Measurements from ENCODE around the gene MAPRE2.
"Not testable (repeated sequence)": the region's sequence is repeated elsewhere in the genome, so short reads cannot be mapped to it uniquely, and the experiment has no call there.

Gene MAPRE2

GRCh38 chr18:35153609-35154272 is 112.5 kb downstream of the MAPRE2 start:
- DNase-seq (ENCODE audit: low read depth in 2 of 2) = no peak

- DNase-seq (ENCODE audit: low read depth in 2 of 2) = no peak
Measured at GRCh38 chr18:35155398-35156117, 114.3 kb downstream of the MAPRE2 start.

DNA sequence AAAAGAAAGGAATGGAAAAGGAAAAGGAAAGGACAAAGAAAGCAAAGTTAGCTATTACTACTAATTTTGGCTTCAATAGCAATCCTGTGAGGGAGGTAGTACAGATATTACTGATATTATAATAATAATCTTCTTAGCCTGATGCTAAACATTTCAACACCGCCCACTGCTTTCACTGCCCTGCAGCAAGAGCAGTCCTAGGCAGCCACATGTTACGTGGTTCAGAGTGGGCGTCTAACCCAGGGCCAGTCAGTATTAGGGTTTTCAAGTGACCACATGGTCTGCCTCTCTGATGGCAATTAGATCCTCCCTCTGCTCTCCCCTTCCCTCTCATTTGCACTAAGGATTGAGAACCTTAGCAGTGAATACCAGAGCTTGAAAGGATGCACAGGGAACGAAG is 116.0 kb downstream of the MAPRE2 start:
- no peak for DNase-seq (ENCODE audit: low read depth in 2 of 2)

- DNase-seq (ENCODE audit: low read depth in 2 of 2) = no peak
Measured at GRCh38 chr18:35158728-35159450, 117.7 kb downstream of the MAPRE2 start.

DNA sequence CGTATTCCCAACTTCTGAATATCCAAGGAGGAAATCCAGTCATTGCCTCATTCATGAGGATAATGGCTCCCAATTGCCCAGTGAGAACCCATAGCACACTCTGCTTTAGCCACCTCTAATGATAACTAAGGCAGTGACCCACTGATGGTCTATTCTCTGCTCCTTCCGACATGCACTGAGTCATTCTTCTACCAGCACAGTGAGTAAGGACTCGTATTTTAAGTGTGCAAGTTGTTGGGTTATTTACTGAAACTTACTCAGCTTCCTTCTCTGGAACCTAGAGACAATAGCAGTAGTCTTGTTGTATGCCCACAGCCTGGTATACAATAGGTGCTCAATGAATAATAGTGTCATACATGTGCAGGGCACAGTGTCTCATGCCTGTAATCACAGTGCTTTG is 118.6 kb downstream of the MAPRE2 start:
- DNase-seq (ENCODE audit: low read depth in 2 of 2) = no peak

GRCh38 chr18:35161485-35161884 is 120.3 kb downstream of the MAPRE2 start:
- no peak for DNase-seq (ENCODE audit: low read depth in 2 of 2)

GRCh38 chr18:35161934-35162333 is 120.7 kb downstream of the MAPRE2 start:
- no peak for DNase-seq (ENCODE audit: low read depth in 2 of 2)

DNA sequence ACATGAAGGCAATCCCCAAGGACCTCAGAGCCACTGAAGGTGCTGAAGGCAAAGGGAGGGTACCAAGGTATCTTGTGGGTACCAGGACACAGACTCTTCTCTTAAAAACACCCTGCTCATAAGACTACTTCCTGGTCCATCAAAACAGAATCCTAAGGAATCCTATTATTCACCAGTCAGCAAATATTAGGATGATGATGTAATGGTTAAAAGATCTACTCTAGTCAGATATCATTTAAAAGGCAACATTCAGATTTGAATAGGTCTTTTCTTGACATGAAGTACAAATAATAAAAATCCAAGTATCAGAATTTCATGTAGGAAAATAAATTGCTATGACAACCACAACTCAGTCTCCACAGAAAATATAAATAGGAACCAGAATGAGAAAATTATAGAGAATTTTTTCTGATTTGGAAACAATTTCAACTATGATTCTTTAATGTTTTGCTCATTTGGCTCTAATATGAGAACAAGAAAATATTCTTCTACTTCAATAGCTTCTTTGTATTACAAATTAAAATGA is 121.9 kb downstream of the MAPRE2 start:
- no peak for DNase-seq (ENCODE audit: low read depth in 2 of 2)

- no peak for DNase-seq (ENCODE audit: low read depth in 2 of 2)
Measured at GRCh38 chr18:35163721-35164120, 122.5 kb downstream of the MAPRE2 start.

DNA sequence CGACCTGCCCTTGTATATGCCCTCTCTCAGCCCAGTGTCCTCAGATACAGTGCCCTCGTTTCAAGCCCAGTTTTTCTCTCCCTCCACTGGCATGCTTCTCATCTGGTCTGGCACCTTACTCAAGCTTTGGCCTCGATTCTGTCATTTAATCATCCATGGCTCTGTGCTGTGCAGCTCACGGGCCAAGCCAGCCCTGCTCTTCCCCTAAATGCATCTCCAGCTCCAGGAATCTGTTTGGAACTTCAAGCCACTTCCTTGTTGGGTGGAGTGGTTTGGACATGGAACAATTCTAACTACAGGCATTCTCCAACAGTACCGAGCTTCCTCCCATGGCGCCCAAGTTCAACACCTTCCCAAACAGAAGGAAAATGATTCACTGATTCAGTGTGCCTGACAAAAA is 122.9 kb downstream of the MAPRE2 start:
- no peak for DNase-seq (ENCODE audit: low read depth in 2 of 2)

- DNase-seq (ENCODE audit: low read depth in 2 of 2) = no peak
Measured at GRCh38 chr18:35167332-35167731, 126.1 kb downstream of the MAPRE2 start.

- peak in 1 of 2 experiments; percentile 7 for DNase-seq (ENCODE audit: low read depth in 2 of 2)
Measured at GRCh38 chr18:35167857-35168256, 126.6 kb downstream of the MAPRE2 start.

- not testable (repeated sequence) for DNase-seq (ENCODE audit: low read depth in 2 of 2)
Measured at GRCh38 chr18:35170323-35170722, 129.1 kb downstream of the MAPRE2 start.

- no peak for DNase-seq (ENCODE audit: low read depth in 2 of 2)
Measured at GRCh38 chr18:35171315-35171987, 130.2 kb downstream of the MAPRE2 start.

GRCh38 chr18:35172009-35172408 is 130.8 kb downstream of the MAPRE2 start:
- no peak for DNase-seq (ENCODE audit: low read depth in 2 of 2)

GRCh38 chr18:35172451-35173035 is 131.3 kb downstream of the MAPRE2 start:
- no peak for DNase-seq (ENCODE audit: low read depth in 2 of 2)

GRCh38 chr18:35174093-35174731 is 133.0 kb downstream of the MAPRE2 start:
- no peak for DNase-seq (ENCODE audit: low read depth in 2 of 2)

DNA sequence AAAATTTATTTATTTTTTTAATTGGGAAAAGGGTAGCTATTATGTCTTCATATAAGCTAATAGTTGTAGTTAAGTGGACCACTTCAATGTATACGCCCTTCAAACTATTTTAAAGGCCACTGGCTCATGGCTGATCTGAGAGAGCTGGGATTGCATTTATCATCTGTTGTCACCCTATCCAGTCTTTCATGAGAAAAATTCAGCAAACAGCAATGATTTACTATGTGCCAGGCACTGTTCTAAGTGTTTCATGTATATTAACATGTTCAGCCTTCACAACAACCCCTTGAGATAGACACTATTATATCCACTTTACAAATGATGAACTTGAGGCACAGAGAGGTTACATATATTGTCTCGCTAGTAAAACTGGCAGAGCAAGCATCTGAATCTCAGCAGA is 133.5 kb downstream of the MAPRE2 start:
- no peak for DNase-seq (ENCODE audit: low read depth in 2 of 2)

GRCh38 chr18:35176925-35177324 is 135.7 kb downstream of the MAPRE2 start:
- DNase-seq (ENCODE audit: low read depth in 2 of 2) = no peak

- DNase-seq (ENCODE audit: low read depth in 2 of 2) = no peak
Measured at GRCh38 chr18:35178260-35178659, 137.0 kb downstream of the MAPRE2 start.

DNA sequence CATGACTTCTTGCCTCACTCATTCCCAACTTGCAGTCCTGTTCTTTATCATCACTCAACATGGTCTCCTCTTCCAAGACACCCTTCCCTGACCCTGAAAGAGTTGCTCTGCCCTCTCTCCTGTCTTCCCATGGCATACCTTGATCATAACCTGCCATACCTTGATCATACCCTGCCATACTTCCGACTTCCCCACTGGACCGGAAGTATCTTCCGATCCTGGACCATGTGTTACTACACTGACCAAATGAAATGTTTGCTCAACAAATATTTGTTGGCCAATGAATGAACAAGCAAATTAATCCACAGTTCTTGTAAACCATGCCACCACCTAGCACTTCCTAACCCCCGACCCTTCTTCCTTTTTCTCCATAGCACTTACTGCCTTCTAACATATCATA is 138.7 kb downstream of the MAPRE2 start:
- no peak for DNase-seq (ENCODE audit: low read depth in 2 of 2)

Measured in fibroblast of skin of left biceps (primary cell).